C1 segment of cervical spinal cord (tissue), 14 donors: ENCODE results near the gene HS6ST2.
A peak's percentile ranks its signal among the peaks of the same experiment; 100 is the strongest.

Experiments used
- DNase-seq, 14 donors: peaks; one replicate each; lab custom pipeline; 2025; lab: John Stamatoyannopoulos, UW

The HS6ST2 gene

DNA sequence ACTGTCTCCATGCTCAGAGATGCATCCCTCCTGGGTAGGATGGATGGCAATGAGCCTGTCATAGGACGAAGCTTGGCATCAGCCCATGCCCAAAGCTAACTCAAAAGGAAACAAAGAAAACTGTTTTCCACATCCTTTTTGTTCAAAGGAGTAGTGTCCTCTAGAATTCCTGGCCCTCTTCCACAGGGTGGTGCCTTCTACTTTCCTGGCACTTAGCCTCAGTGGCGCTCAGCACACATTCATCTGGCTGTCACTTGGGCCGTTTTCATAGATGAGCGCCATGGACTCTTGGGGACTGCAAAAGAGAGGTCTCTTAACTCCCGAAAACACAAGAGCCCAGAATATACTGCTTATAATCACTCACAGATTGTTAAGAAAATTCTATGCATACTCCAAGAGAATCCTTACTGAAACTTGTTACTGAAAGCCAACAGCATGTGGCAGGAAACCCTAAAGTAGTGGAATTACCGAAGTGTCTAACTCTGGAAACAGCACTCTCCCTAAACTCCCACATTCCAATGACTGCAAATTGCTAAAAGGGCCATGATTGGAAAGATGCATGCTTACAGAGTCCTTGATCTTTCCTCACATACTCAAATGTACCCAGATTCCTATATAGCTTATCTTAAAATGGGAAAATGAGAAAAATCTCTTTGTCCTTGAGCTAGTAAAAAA, 110.0 kb downstream of the HS6ST2 start:
- DNase-seq = peak in 1 of 14 donors; percentile 2

DNA sequence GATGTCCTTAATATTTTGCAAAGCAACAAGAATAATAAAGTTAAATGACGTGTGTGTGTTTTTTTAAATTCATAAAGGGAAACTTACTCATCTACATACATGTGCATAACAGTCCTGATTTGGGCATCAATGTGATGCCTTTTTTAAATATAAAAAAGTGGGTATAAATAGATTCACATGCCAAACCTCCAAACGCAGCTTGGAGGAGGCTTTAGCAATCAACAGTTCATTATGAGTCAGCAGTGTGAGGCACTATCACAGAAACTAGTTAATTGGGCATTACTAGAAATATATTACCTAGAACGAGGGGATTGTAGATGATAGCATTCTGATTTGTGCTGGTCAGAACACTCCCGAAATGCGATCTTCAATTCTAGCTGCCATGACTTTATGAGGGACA, 115.1 kb downstream of the HS6ST2 start:
- DNase-seq = no peak

DNA sequence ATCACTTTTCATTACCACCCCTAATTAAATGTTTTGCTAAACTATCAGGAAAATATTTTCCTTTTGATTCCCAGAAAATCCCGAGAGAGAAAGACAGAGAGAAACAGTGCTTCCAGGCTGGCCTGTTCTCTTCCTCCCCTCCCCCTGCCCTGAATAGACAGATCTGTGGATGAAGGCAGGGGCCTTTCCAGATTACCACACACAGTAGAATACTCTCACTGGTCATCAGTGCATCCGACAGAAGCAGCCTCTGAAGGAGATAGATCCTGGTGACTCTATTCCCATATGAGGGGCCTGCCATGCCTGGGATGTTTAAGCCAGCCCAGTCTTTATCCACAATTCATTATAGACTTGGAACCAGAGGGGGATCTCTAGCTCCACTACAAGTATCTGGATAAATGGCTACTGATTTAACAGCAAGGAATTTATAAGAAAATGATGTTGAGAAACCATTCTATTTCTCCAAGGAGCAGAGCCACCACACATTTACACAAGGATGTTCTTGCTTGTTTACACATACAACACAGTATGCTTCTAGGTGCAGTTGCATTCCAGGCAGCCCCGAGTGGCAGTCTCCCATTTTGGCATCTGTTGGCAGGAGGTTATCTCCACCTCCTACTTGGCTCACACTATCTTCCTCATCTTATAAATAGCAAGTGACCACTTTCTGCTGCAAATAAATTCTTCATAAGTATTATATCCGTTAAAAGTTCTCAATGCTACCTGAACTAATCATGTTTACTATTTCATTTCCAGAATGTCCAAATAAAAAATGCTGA, 115.8 kb downstream of the HS6ST2 start:
- DNase-seq = no peak

DNA sequence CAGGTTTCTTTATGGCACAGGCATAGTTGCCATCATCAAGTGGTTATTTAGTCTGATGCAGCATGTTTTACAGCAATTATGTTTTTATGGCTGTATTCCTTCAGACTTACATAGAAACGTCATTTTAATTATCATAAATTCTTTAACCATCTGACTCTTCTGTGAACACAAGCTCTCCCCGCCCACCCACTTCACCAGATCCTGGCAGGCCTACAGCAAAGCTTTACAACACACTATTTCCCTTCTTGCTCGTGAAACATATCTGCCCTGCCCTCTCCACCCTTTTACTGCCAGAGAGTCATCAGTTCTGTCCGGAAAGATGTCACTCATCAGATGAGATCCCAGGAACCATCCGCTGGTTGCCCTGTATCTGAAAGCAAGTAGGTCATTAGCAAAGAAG, 120.5 kb downstream of the HS6ST2 start:
- no peak for DNase-seq

DNA sequence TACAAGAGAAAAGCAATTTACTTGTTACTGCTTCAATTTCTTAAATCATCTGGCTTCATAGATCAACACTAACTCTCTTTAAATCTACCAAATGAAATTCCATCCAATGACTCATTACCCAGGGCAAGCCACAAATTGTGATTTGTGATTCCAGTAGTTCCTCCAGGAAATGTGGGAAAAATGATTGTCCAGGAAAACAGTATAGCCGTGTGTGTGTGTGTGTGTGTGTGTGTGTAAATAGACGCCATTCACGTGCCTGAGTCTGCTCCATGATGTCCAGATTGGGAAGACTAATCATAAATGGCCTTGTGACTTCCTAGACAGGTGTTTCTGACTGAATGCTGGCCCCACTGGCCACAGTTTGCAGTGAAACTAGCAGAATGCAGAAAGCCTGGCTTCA, 121.3 kb downstream of the HS6ST2 start:
- no peak for DNase-seq

DNA sequence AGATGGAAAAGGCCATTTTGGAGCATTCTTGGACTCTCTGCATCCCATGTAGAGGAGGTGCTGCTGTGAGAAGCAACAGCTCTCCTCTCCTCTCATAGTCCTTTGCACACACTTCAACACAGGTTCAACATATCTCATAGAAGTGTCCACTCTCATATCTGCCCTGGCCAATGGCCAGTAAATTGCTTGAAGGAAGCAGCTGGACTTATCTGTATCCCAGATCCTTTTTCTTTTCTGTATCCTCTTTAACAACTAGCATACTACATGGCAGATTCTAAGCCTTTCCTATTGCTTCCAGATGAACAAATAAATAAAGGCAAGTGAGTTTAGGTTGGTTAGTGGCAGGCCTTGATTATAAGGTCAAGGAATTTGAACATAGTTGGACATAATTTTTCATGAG, 122.0 kb downstream of the HS6ST2 start:
- DNase-seq = no peak

DNA sequence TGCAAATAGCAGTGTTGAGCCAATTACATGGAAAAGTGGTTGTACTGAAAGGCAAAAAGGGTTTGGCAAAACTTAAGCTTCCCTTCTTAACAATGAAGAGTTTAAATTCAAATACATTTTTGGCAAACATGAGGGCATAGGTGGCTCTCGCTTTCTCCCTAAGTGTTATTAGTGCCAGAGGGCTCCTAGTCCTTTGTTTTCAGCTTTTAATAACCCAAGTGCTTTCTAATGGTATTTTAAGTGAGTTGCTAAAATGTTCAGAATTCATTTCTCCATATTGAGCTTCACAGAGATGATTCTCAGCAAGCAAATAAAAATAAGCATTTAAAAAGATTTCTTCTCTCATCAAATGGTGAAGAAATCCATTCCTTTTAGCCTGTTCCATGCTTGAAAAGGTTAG, 123.7 kb downstream of the HS6ST2 start:
- DNase-seq = no peak

DNA sequence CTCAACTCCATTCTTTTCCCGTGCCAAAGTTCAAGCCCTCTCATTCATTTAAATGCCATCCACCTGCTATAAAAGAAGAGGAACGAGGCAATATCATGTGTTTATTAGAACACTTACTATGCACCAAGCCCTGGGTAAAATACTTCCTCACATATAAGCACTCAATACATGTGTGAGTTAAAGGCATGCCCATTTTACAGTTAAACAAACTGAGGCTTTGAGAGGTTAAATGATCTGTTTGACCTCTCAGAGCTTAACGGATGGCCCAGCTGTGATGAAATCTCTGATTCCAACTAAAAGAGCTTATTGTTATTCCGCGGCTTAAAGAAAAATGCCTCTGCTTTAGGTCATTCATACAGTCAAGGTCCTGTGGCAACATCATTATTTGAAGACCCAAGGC, 124.3 kb downstream of the HS6ST2 start:
- no peak for DNase-seq

DNA sequence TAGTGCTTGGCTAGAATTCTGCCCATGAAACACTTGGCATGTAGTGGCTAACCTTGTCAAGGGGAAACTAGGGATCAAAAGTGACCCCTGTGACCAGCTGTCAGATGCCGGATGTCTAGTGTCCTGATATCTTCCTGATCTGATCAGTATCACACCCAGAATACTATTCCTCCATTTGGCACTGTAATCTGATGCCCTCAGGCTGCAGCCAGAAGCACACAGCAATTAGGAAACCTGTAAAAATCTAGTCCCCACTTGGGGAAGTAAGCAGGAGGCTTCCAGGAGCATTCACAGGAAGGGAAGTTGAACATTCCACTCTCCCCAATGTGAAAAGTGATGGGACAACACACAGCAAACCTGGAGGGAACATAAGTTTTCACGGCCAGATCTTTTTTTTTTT, 125.1 kb downstream of the HS6ST2 start:
- no peak for DNase-seq

DNA sequence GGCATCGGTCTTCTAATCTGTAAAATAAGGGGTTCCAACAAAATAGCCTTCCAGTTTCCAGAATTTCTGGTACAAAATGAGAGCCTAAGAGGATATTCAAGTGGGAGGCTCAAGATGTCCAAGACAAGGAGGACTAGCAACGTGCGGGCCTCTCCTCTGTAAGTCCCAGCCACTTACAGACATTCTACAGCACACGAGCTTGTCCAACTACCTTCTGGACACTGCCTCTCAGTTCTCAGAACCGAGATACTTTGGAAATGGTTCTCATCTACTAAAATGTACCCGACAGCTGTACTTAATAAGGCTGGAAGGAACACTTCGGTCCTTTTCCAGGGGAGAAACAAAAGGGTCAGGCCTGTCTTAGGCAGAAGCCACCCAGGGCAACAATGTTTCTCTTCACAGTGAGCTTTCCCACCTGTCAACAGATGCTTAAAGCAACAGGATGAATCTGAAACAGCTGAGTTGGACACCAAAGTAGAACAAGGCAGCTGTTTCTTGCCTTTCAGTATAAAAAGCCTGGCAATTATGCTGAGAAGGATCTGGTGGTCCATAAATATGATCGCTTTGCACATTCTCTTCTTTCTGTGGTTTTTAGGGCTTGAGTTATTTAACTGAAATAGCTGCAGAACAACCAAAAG, 127.0 kb downstream of the HS6ST2 start:
- DNase-seq = no peak

DNA sequence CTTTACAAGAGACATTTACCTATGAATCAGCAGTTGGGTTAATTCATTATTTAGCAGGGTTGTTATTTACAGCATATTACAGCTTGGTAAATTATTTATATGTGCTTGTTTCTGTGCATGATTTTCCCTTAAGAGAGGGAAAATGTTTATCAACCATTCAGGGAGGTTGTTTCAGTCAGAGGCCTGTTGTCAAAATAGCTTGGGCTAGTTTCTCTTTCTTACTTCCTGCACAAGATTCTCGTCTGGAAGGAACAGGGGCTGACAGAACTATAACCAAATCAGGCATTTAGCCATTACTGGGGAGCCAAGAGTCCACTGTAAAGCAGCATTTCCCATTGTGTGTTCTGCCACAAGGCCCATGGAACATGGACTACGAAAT, 135.8 kb downstream of the HS6ST2 start:
- no peak for DNase-seq

DNA sequence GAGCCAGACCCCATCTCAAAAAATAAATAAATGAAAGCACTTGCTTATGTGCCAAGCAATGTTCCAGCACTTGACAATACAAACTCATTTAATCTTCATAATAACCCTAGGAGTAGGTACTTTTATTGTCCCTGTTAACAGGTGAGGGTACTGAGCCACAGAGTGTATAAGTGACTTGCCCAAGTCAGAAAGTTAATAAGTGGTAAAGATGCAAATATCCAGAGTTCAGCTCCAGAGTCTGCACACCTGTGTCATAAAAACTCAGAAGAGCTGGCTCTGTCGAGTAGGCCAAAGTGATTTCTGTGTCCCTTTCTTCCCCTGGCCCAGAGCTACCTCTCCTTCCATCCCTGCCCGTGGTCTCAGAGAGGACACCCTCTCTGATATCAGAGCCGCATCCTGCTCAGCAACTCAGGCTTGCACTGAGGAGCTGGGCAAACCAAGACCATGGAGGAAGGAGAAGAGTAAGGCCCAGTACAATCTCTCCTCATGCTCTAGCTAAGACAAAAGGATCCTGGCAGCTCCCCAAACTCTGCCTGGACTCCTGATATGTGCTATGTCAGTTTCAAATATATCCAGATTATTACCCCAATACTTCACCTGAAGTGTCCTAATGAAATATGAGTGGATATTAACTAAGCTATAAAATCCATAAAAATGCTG, 136.3 kb downstream of the HS6ST2 start:
- no peak for DNase-seq

DNA sequence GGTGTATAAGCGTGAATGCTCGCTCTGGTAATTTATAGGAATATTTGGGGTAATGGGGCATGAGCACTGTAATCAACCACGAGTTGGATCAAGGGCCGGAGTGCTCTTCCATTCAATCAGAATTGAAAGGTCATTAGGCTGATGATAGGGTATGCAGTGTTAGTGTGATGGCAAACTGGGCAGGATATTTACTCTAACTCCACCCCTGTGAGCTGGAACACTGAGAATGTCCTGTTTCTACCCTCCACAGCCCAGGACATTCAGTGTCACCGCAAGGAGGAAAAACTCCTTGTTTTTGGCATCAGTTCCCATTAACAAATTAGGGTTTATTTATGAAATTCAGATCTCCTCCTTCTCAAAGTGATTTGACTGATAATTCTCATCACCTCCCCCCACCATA, 137.8 kb downstream of the HS6ST2 start:
- DNase-seq = no peak

DNA sequence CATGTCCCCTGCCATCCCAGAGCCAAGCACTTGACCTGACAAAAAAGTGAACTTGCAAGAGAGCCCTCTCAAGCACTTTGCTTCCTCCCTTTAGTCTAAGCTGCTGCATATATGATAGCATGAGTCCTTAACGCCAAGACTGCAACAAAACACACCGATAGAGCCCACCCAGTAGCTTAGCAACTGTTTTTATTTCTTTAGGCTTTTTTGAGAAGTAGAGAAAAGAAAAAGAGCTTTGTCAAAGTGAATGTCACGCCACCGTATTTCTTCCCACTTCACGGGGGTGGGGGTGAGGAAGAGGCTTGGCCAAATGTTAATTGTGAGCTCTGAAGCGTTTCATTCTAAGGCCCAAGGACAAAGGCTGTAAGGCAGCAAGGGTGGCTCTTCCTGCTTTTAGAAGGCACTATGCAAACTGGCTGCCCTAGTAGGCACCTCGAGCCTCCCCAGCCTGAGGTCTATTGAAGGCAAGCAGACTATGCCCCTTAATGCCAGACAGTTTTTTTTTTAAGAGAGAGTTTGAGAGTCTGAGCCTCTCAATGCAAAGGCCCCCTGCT, 138.6 kb downstream of the HS6ST2 start:
- no peak for DNase-seq

DNA sequence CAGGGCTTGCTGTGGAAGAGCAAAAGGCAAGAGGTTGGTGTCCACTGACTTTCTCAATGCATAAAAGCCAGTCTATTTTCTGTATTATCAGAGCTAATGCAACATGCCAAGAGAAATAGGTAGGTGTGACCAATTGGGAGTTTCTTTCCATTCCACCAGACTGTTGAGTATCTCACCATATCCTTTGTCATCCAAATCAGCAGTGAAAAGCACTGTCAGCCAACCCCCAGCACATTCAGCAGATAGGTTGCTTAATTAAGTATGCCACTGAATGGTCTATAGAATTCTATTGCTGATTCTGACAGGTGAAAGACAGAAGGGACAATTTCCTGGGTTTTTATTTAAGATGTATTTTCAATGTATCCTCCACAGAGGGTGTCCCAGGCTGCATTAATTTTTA, 139.8 kb downstream of the HS6ST2 start:
- no peak for DNase-seq

DNA sequence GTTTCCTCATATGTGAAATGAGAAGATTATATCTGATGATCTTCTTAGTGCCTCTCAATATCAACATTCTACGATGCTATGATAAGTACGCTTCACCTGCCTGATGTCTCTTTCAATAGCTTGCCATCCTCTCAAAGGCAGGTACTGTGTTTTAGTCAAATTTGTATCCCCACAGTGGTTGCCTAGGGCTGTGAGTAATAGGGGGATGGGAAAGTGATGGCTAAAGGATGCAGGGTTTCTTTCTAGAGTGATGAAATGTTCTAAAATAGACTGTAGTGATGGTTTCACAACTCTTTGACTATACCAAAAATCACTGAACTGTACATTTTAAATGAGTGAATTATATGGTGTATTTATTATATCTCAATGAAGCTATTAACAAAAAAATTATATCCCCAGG, 142.8 kb downstream of the HS6ST2 start:
- DNase-seq = no peak

DNA sequence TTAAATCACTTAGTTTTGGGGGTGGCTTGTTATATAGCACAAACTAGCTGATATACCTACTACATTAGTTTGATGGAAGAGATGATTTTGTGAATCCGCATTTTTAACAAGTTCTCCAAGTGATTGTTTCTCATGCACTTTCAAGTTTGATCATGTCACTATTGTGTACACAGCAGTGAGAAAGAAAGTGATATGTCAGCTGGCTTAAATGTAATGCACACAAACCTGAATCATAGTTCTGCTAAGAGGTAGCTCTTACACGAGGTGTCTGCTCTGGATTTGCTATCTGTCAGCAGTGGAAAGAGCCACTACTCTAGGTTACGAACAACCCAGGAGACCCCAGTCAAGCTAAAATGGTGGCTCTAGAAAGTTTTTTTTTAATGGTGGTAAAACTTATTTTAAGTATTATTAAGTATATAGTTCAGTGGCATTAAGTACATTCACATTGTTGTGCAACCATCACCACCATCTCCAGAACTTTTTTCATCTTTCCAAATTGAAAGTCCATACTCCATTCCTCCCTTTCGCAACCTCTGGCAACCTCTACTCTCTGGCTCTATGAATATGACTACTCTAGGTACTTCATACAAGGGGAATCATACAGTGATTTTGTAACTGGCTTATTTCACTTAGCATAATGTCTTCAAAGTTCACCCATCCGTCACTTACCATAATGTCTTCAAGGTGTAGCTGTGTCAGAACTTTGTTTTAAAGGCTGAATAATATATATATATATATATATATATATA, 147.3 kb downstream of the HS6ST2 start:
- DNase-seq = no peak

DNA sequence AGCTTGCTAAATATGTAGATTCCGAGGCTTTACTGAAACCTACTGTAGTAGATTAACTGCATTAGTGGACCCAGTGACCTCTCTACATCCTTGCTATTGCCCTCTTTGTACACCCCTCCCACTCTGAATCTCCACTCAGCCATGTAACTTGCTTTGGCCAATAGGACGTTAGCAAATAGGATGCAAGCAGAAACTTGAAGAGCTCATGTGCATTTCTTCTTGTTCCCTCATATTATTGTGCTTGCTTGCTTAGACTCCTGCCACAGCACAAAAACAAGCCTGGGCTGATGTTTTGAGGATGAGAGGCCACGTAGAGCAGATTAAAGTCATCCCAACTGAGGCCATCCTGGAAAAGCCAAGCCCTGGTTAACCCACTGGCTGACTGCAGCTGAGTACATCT, 147.9 kb downstream of the HS6ST2 start:
- no peak for DNase-seq

DNA sequence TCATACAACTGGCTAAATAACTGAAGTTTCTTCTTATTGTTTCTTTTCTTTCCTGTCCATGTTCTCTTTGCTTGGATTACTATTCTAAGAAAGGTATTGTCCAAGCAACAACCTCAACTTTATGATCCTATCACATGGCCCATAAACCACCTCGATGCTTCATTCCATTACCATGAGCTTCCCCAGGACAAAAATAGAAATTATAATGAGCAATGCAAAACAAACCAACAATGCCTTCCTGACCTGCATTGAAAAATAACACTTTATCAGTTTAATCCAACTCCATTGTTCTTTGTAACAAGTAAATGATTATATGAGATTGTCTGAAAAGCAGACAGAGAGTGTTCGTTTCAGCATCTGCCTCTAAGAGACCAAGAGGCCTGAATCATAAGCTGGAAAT, 148.8 kb downstream of the HS6ST2 start:
- no peak for DNase-seq

DNA sequence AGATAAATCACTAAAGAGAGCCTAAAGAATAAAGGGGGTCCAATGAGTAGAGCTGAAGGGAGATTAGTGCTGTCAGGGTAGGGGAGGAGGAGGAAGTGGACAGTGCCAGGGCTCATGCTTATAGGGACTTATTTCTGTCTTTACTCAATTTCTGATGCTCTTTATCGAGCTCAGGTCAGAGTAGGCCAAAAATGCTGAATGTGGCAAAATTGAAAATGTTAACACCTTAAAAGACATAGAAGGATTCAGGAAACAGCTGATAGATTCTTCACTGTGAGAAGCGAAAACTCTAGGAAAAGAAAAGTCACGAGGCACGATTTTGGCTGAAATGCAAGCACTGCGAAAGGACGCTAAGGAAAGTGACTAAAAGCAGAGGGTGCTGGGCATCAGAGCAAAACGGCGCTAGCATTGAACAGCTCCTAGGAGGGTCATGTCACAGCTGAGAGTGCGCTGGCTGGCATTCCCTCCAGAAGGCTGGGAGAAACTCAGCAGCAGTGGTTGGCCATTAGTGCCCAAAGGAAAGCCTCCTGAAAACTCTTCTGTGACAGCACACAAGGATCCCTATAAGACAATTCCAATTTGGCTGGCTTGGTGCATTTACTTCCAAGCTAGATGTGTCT, 150.9 kb downstream of the HS6ST2 start:
- DNase-seq = no peak

DNA sequence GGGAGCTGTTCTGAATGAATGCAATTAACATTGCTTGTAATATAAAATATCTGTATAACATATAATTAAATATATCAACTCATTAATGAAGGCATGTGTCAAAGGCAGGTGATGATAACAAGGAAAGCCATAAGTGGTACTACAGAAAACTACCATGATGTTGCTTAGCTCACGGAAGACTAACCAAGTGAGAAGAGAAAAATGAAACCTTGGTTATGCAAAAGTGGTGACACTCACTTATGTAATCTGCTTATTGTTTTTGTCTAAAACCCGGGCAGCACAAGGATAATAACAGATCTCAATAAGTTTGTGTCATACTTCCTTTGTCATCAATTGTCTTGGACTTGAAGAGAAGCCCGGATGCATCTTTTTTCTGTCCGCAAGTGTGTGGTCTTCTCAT, 156.4 kb downstream of the HS6ST2 start:
- no peak for DNase-seq
